WTC11 (cell line): ENCODE results near the gene XRCC2. TPM values are rescaled to one million over a fixed set of nuclear protein-coding genes. Genes with fewer than 3 reads are reported as not detected.

Experiments
- ATAC-seq: fragments of 200-7000 bp; cut with Tn5 transposase; 2 replicates; pipeline ENCODE4 v1.10.0; 2021; ENCODE audit warnings: mild to moderate bottlenecking, moderate library complexity
- CTCF ChIA-PET: fragments of 300-600 bp; sonication (Branson Sonifier 250); formaldehyde crosslinking; loops from one replicate; lab custom pipeline; 2021; ENCODE audit warnings: antibody characterized with exemption; lab: Charles Lee
- POLR2A ChIA-PET: fragments of 350-600 bp; sonication (Branson Sonifier 250); formaldehyde crosslinking; loops from one replicate; lab custom pipeline; 2021; ENCODE audit warnings: antibody characterized with exemption; lab: Charles Lee
- DNase-seq: peaks from one replicate; pipeline ENCODE4 v3.0.0; 2021; ENCODE audit warnings: low spot score
- H3K27ac Mint-ChIP-seq: 2 replicates; pipeline ENCODE4 v1.8.0; 2021; ENCODE audit warnings: mixed read lengths
- H3K27me3 Mint-ChIP-seq: 2 replicates; pipeline ENCODE4 v1.8.0; 2021; ENCODE audit warnings: low read depth, mild to moderate bottlenecking, moderate library complexity, mixed read lengths
- H3K36me3 Mint-ChIP-seq: 2 replicates; pipeline ENCODE4 v1.8.0; 2021; ENCODE audit warnings: mixed read lengths
- H3K4me1 Mint-ChIP-seq: 2 replicates; pipeline ENCODE4 v1.8.0; 2022; ENCODE audit warnings: mixed read lengths
- H3K4me3 Mint-ChIP-seq: 2 replicates; pipeline ENCODE4 v1.8.0; 2021; ENCODE audit warnings: mild to moderate bottlenecking, moderate library complexity, mixed read lengths
- H3K9me3 Mint-ChIP-seq: 2 replicates; pipeline ENCODE4 v1.8.0; 2021; ENCODE audit warnings: mixed read lengths
- ARID4B ChIP-seq: sonication (generic); formaldehyde crosslinking; IDR thresholded peaks from 2 replicates; pipeline ENCODE4 v1.8.0; 2023; ENCODE audit warnings: missing genetic modification reagents, mild to moderate bottlenecking, borderline replicate concordance
- ATF6 ChIP-seq: sonication (generic); formaldehyde crosslinking; IDR thresholded peaks from 2 replicates; pipeline ENCODE4 v1.8.1; 2023; ENCODE audit warnings: mild to moderate bottlenecking, missing genetic modification reagents
- E2F4 ChIP-seq: sonication (generic); formaldehyde crosslinking; IDR thresholded peaks from 2 replicates; pipeline ENCODE4 v1.8.1; 2022; ENCODE audit warnings: low read depth, mild to moderate bottlenecking, moderate library complexity, missing genetic modification reagents, borderline replicate concordance
- E2F5 ChIP-seq: sonication (generic); formaldehyde crosslinking; IDR thresholded peaks from 2 replicates; pipeline ENCODE4 v1.8.1; 2022; ENCODE audit warnings: mild to moderate bottlenecking, moderate library complexity, missing genetic modification reagents
- ESRRA ChIP-seq: sonication (generic); formaldehyde crosslinking; IDR thresholded peaks from 2 replicates; pipeline ENCODE4 v1.8.1; 2022; ENCODE audit warnings: mild to moderate bottlenecking, missing genetic modification reagents, borderline replicate concordance
- ETV6 ChIP-seq: sonication (generic); formaldehyde crosslinking; IDR thresholded peaks from 2 replicates; pipeline ENCODE4 v1.8.1; 2022; ENCODE audit warnings: mild to moderate bottlenecking, missing genetic modification reagents
- FOXK1 ChIP-seq: sonication (generic); formaldehyde crosslinking; IDR thresholded peaks from 2 replicates; pipeline ENCODE4 v1.8.0; 2022; ENCODE audit warnings: mild to moderate bottlenecking, moderate library complexity, missing genetic modification reagents
- GABPB1 ChIP-seq: sonication (generic); formaldehyde crosslinking; IDR thresholded peaks from 2 replicates; pipeline ENCODE4 v1.8.1; 2023; ENCODE audit warnings: mild to moderate bottlenecking, missing genetic modification reagents
- GTF2I ChIP-seq: fragments of 250-450 bp; sonication (Bioruptor Pico); conservative IDR thresholded peaks from 2 replicates; pipeline ENCODE4 v1.4.0; 2021; ENCODE audit warnings: mild to moderate bottlenecking
- HMGXB4 ChIP-seq: sonication (generic); formaldehyde crosslinking; IDR thresholded peaks from 2 replicates; pipeline ENCODE4 v1.8.1; 2023; ENCODE audit warnings: mild to moderate bottlenecking, moderate library complexity, missing genetic modification reagents
- MAX ChIP-seq: sonication (generic); formaldehyde crosslinking; IDR thresholded peaks from 2 replicates; pipeline ENCODE4 v1.8.0; 2022; ENCODE audit warnings: mild to moderate bottlenecking, missing genetic modification reagents
- NR1H2 ChIP-seq: sonication (generic); formaldehyde crosslinking; IDR thresholded peaks from 2 replicates; pipeline ENCODE4 v1.9.0; 2021; ENCODE audit warnings: mild to moderate bottlenecking, moderate library complexity, missing genetic modification reagents
- NR3C1 ChIP-seq: sonication (generic); formaldehyde crosslinking; conservative IDR thresholded peaks from 2 replicates; pipeline ENCODE4 v1.8.1; 2023; ENCODE audit warnings: low read depth, mild to moderate bottlenecking, missing genetic modification reagents
- OVOL2 ChIP-seq: fragments of 250-450 bp; sonication (Bioruptor Pico); IDR thresholded peaks from 2 replicates; pipeline ENCODE4 v1.9.0; 2021; ENCODE audit warnings: mild to moderate bottlenecking, borderline replicate concordance
- SMAD3 ChIP-seq: sonication (generic); formaldehyde crosslinking; IDR thresholded peaks from 2 replicates; pipeline ENCODE4 v1.8.0; 2022; ENCODE audit warnings: missing genetic modification reagents, mild to moderate bottlenecking, borderline replicate concordance
- SP1 ChIP-seq: sonication (generic); formaldehyde crosslinking; conservative IDR thresholded peaks from 2 replicates; pipeline ENCODE4 v1.8.1; 2022; ENCODE audit warnings: missing genetic modification reagents
- TEAD1 ChIP-seq: sonication (generic); formaldehyde crosslinking; IDR thresholded peaks from 2 replicates; pipeline ENCODE4 v1.8.0; 2022; ENCODE audit warnings: mild to moderate bottlenecking, missing genetic modification reagents
- ZBTB43 ChIP-seq: sonication (generic); formaldehyde crosslinking; IDR thresholded peaks from 2 replicates; pipeline ENCODE4 v1.8.1; 2023; ENCODE audit warnings: mild to moderate bottlenecking, missing genetic modification reagents
- ZNF219 ChIP-seq: sonication (generic); formaldehyde crosslinking; IDR thresholded peaks from 2 replicates; pipeline ENCODE4 v1.8.0; 2023; ENCODE audit warnings: missing genetic modification reagents, mild to moderate bottlenecking, borderline replicate concordance
- ZNF232 ChIP-seq: sonication (generic); formaldehyde crosslinking; IDR thresholded peaks from 2 replicates; pipeline ENCODE4 v1.8.0; 2022; ENCODE audit warnings: mild to moderate bottlenecking, missing genetic modification reagents
- total RNA-seq: library from RNA; stranded (reverse); gene quantifications from 3 replicates; pipeline ENCODE4 v1.2.3, GENCODE V29; 2021

Gene XRCC2
- total RNA-seq, 1 experiment from 2014 or later, result 25.4 TPM

- no peak for ATAC-seq
- H3K4me1 Mint-ChIP-seq, result no peaks in the 10 kb centered on the region
Observed at GRCh38 chr7:152602962-152603361, 73.0 kb downstream of the XRCC2 start.

More at GRCh38 chr7:152602962-152603361, 73.0 kb downstream of the XRCC2 start:
- DNase-seq, result no peak
- no peaks in the 10 kb centered on the region for H3K36me3 Mint-ChIP-seq
- ChIA-PET POLR2A (no interaction called here), CTCF (no interaction called here)
- no peak overlapping the region for H3K27ac Mint-ChIP-seq
- H3K9me3 Mint-ChIP-seq, result no peaks in the 10 kb centered on the region
- H3K27me3 Mint-ChIP-seq, result no peaks in the 10 kb centered on the region
- TF ChIP-seq FOXK1 (no peak), GABPB1 (CRISPR knock-in tag) (no peak), E2F5 (CRISPR knock-in tag) (no peak), ZBTB43 (CRISPR knock-in tag) (no peak), ATF6 (CRISPR knock-in tag) (no peak), NR1H2 (CRISPR knock-in tag) (no peak), ETV6 (CRISPR knock-in tag) (no peak), NR3C1 (no peak), ZNF232 (CRISPR knock-in tag) (no peak), TEAD1 (CRISPR knock-in tag) (no peak), ZNF219 (CRISPR knock-in tag) (no peak), SP1 (CRISPR knock-in tag) (no peak), HMGXB4 (CRISPR knock-in tag) (no peak), ARID4B (CRISPR knock-in tag) (no peak), MAX (CRISPR knock-in tag) (no peak), GTF2I (CRISPR knock-in tag) (no peak), E2F4 (CRISPR knock-in tag) (no peak), OVOL2 (CRISPR knock-in tag) (no peak), ESRRA (no peak), SMAD3 (CRISPR knock-in tag) (no peak)
- no peak overlapping the region for H3K4me3 Mint-ChIP-seq
